ENCODE data around the gene ATP5F1D. TPM values are rescaled to one million over a fixed set of nuclear protein-coding genes. Genes with fewer than 3 reads are reported as not detected.

ATP5F1D gene
- total RNA-seq, 2 donors from 2014 or later = 193 to 269 TPM

Other genes starting within 250 kb of the ATP5F1D start
- gene GRIN3B, start 241.3 kb upstream of the ATP5F1D start, total RNA-seq = under 1 TPM in 1 of 2 donors, not detected in 1; 0.12 TPM
- 100 to 1,000 TPM; 129 to 170 TPM for gene TMEM259, start 220.6 kb upstream of the ATP5F1D start, total RNA-seq
- gene RNU6-2, start 220.2 kb upstream of the ATP5F1D start, total RNA-seq = not detected
- gene CNN2, start 215.1 kb upstream of the ATP5F1D start, total RNA-seq = 10 to 100 TPM; 47.8 to 48.5 TPM
- 1 to 10 TPM; 4.8 to 5.9 TPM for gene ABCA7, start 201.6 kb upstream of the ATP5F1D start, total RNA-seq
- 10 to 100 TPM in 1 of 2 donors, 1 to 10 TPM in 1; 5.2 to 12.8 TPM for gene ARHGAP45, start 174.6 kb upstream of the ATP5F1D start, total RNA-seq
- 100 to 1,000 TPM; 149 to 252 TPM for gene POLR2E, start 146.4 kb upstream of the ATP5F1D start, total RNA-seq
- 100 to 1,000 TPM; 404 to 529 TPM for gene GPX4, start 137.8 kb upstream of the ATP5F1D start, total RNA-seq
- 10 to 100 TPM; 14.7 to 17.7 TPM for gene SBNO2, start 67.5 kb upstream of the ATP5F1D start, total RNA-seq
- 10 to 100 TPM; 62.0 to 64.7 TPM for gene STK11, start 36.0 kb upstream of the ATP5F1D start, total RNA-seq
- gene CBARP, start 3.7 kb upstream of the ATP5F1D start, total RNA-seq = 1 to 10 TPM; 2.4 to 2.6 TPM
- 10 to 100 TPM; 42.1 to 42.2 TPM for gene MIDN, start 6.8 kb downstream of the ATP5F1D start, total RNA-seq
- 100 to 1,000 TPM; 288 to 385 TPM for gene CIRBP, start 27.6 kb downstream of the ATP5F1D start, total RNA-seq
- gene FAM174C, start 33.8 kb downstream of the ATP5F1D start, total RNA-seq = 10 to 100 TPM; 28.9 to 29.8 TPM
- gene EFNA2, start 44.1 kb downstream of the ATP5F1D start, total RNA-seq = not detected
- gene NDUFS7, start 142.2 kb downstream of the ATP5F1D start, total RNA-seq = 100 to 1,000 TPM; 234 to 326 TPM
- gene GAMT, start 159.8 kb downstream of the ATP5F1D start, total RNA-seq = 10 to 100 TPM; 45.8 to 92.5 TPM
- 10 to 100 TPM; 32.6 to 47.5 TPM for gene DAZAP1, start 165.8 kb downstream of the ATP5F1D start, total RNA-seq
- 1,000 to 10,000 TPM; 1,712 to 2,156 TPM for gene RPS15, start 196.6 kb downstream of the ATP5F1D start, total RNA-seq
- under 1 TPM; 0.04 to 0.35 TPM for gene APC2, start 208.4 kb downstream of the ATP5F1D start, total RNA-seq
- gene C19orf25, start 237.5 kb downstream of the ATP5F1D start, total RNA-seq = 10 to 100 TPM; 19.1 to 22.3 TPM
- gene PCSK4, start 248.6 kb downstream of the ATP5F1D start, total RNA-seq = 1 to 10 TPM; 1.0 to 4.4 TPM
- 1 to 10 TPM; 1.3 to 2.3 TPM for gene REEP6, start 249.4 kb downstream of the ATP5F1D start, total RNA-seq